ENCODE results near the gene SEPTIN7.

- TF ChIP-seq CTCF (IDR thresholded peaks at IDR 0.05; ENCODE audit: poor library complexity) (no peak), EZH2 (IDR thresholded peaks at IDR 0.05; ENCODE audit: borderline replicate concordance) (no peak)
These were observed 23.7 kb upstream of the SEPTIN7 start for GRCh38 chr7:35777121-35777520.

Data from hepatocyte (in vitro differentiated cells).